Medulla oblongata (tissue), 1 donor: Measurements from ENCODE around the gene ST3GAL5.
"Not testable (repeated sequence)": the region's sequence is repeated elsewhere in the genome, so short reads cannot be mapped to it uniquely, and the experiment has no call there.

Experiments used
- DNase-seq: peaks from one replicate; pipeline ENCODE4 v3.0.0-alpha.2; 2015; ENCODE audit errors: extremely low spot score

Gene ST3GAL5

GRCh38 chr2:85917887-85918795 is 29.4 kb upstream of the ST3GAL5 start:
- DNase-seq, result no peak

GRCh38 chr2:85915606-85916303 is 27.0 kb upstream of the ST3GAL5 start:
- DNase-seq, result no peak

- DNase-seq, result no peak
These were observed 26.1 kb upstream of the ST3GAL5 start for GRCh38 chr2:85914922-85915321.

GRCh38 chr2:85913884-85914881 is 25.4 kb upstream of the ST3GAL5 start:
- DNase-seq, result no peak

- DNase-seq, result peak; percentile 61
These were observed 23.3 kb upstream of the ST3GAL5 start for GRCh38 chr2:85911814-85912692.

GRCh38 chr2:85911097-85911496 is 22.3 kb upstream of the ST3GAL5 start:
- DNase-seq, result no peak

- no peak for DNase-seq
These were observed 20.2 kb upstream of the ST3GAL5 start for GRCh38 chr2:85909005-85909404.

GRCh38 chr2:85908506-85908905 is 19.7 kb upstream of the ST3GAL5 start:
- DNase-seq, result no peak

GRCh38 chr2:85907671-85908157 is 18.9 kb upstream of the ST3GAL5 start:
- no peak for DNase-seq

- DNase-seq, result no peak
These were observed 18.0 kb upstream of the ST3GAL5 start for GRCh38 chr2:85906748-85907147.

- DNase-seq, result no peak
These were observed 17.1 kb upstream of the ST3GAL5 start for GRCh38 chr2:85905891-85906290.

GRCh38 chr2:85905187-85905666 is 16.4 kb upstream of the ST3GAL5 start:
- peak; percentile 83 for DNase-seq

GRCh38 chr2:85903849-85904248 is 15.1 kb upstream of the ST3GAL5 start:
- no peak for DNase-seq

- peak; percentile 95 for DNase-seq
These were observed 13.7 kb upstream of the ST3GAL5 start for GRCh38 chr2:85902496-85902895.

GRCh38 chr2:85901155-85901554 is 12.4 kb upstream of the ST3GAL5 start:
- DNase-seq, result no peak

GRCh38 chr2:85900366-85900765 is 11.6 kb upstream of the ST3GAL5 start:
- no peak for DNase-seq

- no peak for DNase-seq
These were observed 11.1 kb upstream of the ST3GAL5 start for GRCh38 chr2:85899849-85900248.

- DNase-seq, result no peak
These were observed 10.5 kb upstream of the ST3GAL5 start for GRCh38 chr2:85899284-85899683.

GRCh38 chr2:85898881-85899280 is 10.1 kb upstream of the ST3GAL5 start:
- no peak for DNase-seq

GRCh38 chr2:85894554-85895278 is 5.9 kb upstream of the ST3GAL5 start:
- DNase-seq, result not testable (repeated sequence)
